Keratinocyte (primary cell): ENCODE results near the gene FTL. TPM values are rescaled to one million over a fixed set of nuclear protein-coding genes. Genes with fewer than 3 reads are reported as not detected.
"Not testable (repeated sequence)": the region's sequence is repeated elsewhere in the genome, so short reads cannot be mapped to it uniquely, and the experiment has no call there.

Source experiments
- DNase-seq: peaks from one replicate; pipeline ENCODE4 v3.0.0-alpha.2; 2011; ENCODE audit warnings: low read depth, missing footprints, low spot score
- FAIRE-seq: peaks from 2 replicates; lab custom pipeline; 2011; peaks lifted over from hg19 to GRCh38; lab: Jason Lieb, UNC
- H2AFZ ChIP-seq: 2 replicates; pipeline ENCODE4 v1.6.0; 2012; ENCODE audit warnings: low read length, control low read depth, inconsistent platforms; ENCODE audit not compliant: control insufficient read depth
- H3K27ac ChIP-seq: 2 replicates; pipeline ENCODE4 v1.5.1; 2011; ENCODE audit warnings: low read length; ENCODE audit not compliant: control insufficient read depth, insufficient read depth
- H3K27me3 ChIP-seq: 3 replicates; pipeline ENCODE4 v1.6.0; 2011; ENCODE audit warnings: low read length; ENCODE audit not compliant: control insufficient read depth, insufficient read depth; ENCODE audit errors: extremely low read depth
- H3K36me3 ChIP-seq, 2 experiments: 2 replicates in 1 of 2; 3 replicates in 1 of 2; pipeline ENCODE4 v1.5.1; 2011; ENCODE audit warnings: low read length in 2 of 2, mild to moderate bottlenecking in 1 of 2; ENCODE audit not compliant: control insufficient read depth in 2 of 2, insufficient read depth in 2 of 2; ENCODE audit errors: extremely low read depth in 1 of 2
- H3K4me1 ChIP-seq: 3 replicates; pipeline ENCODE4 v1.5.1; 2011; ENCODE audit warnings: low read length; ENCODE audit not compliant: control insufficient read depth, insufficient read depth; ENCODE audit errors: extremely low read depth
- H3K4me2 ChIP-seq: 3 replicates; pipeline ENCODE4 v1.6.0; 2011; ENCODE audit warnings: low read depth, low read length; ENCODE audit not compliant: control insufficient read depth, insufficient read depth; ENCODE audit errors: extremely low read depth
- H3K4me3 ChIP-seq, 3 experiments: fragments of 200-600 bp in 1 of 3; sonication (generic) in 1 of 3; 2 replicates in 2 of 3; 3 replicates in 1 of 3; pipeline ENCODE4 v1.5.1; 2011 to 2016; ENCODE audit warnings: low read length in 3 of 3, mild to moderate bottlenecking in 3 of 3, control low read depth in 2 of 3, inconsistent platforms in 1 of 3, low read depth in 1 of 3, mixed read lengths in 1 of 3, mixed run types in 1 of 3, moderate library complexity in 1 of 3; ENCODE audit not compliant: control insufficient read depth in 2 of 3, insufficient read depth in 2 of 3; ENCODE audit errors: extremely low read depth in 1 of 3
- H3K79me2 ChIP-seq: 2 replicates; pipeline ENCODE4 v1.6.0; 2012; ENCODE audit warnings: low read length; ENCODE audit not compliant: control insufficient read depth, insufficient read depth
- H3K9ac ChIP-seq: 3 replicates; pipeline ENCODE4 v1.6.0; 2011; ENCODE audit warnings: low read length; ENCODE audit not compliant: control insufficient read depth, insufficient read depth; ENCODE audit errors: extremely low read depth
- H3K9me1 ChIP-seq: 3 replicates; pipeline ENCODE4 v1.6.0; 2011; ENCODE audit warnings: low read length; ENCODE audit not compliant: control insufficient read depth, insufficient read depth; ENCODE audit errors: extremely low read depth
- H3K9me3 ChIP-seq: 2 replicates; pipeline ENCODE4 v1.5.1; 2012; ENCODE audit warnings: low read depth, low read length; ENCODE audit not compliant: control insufficient read depth
- H4K20me1 ChIP-seq: 3 replicates; pipeline ENCODE4 v1.6.0; 2011; ENCODE audit warnings: low read length; ENCODE audit not compliant: control insufficient read depth, insufficient read depth; ENCODE audit errors: extremely low read depth
- CTCF ChIP-seq, 3 experiments: IDR thresholded peaks in 1 of 3; conservative IDR thresholded peaks in 1 of 3; optimal IDR thresholded peaks in 1 of 3; 2 replicates in 2 of 3; 3 replicates in 1 of 3; pipeline versions ENCODE3 to v1.5.1; 2011; ENCODE audit warnings: low read length in 3 of 3, mild to moderate bottlenecking in 3 of 3, moderate library complexity in 2 of 3, control low read depth in 1 of 3, inconsistent platforms in 1 of 3; ENCODE audit not compliant: insufficient read depth in 2 of 3; ENCODE audit errors: extremely low read depth in 1 of 3
- EZH2 ChIP-seq: IDR thresholded peaks from one replicate; pipeline ENCODE4 v1.6.1; 2012; ENCODE audit warnings: inconsistent platforms, mild to moderate bottlenecking, low read length, moderate library complexity
- dilution Hi-C: fragments of 300-500 bp; cut with MboI; formaldehyde crosslinking; loops from one replicate; pipeline ENCODE4 v1.7.0; 2020; ENCODE audit warnings: low sequenced_read_pairs; ENCODE audit not compliant: extremely low pct_ligation_motif_present
- polyA plus RNA-seq, 5 experiments: library from polyadenylated mRNA; depleted of rRNA in 3 of 5; stranded (reverse) in 3 of 5; stranded (forward) in 1 of 5; unstranded in 1 of 5; fragments of >200 nt; gene quantifications; 1 replicate in 1 of 5; 2 replicates in 3 of 5; 3 replicates in 1 of 5; pipeline versions ENCODE4 v1.2.1 to v1.2.3, GENCODE V29; 2011 to 2012; ENCODE audit warnings: missing spikeins in 2 of 5, low read depth in 1 of 5, low replicate concordance in 1 of 5

The FTL gene
- polyA plus RNA-seq, 1 donor (not counting 4 experiments of a cell fraction or from before 2014, with no cell fraction given): 838 TPM

- H4K20me1 ChIP-seq: no peaks in the 10 kb centered on the region
- DNase-seq (no peak), FAIRE-seq (no peak)
- no peak overlapping the region for H3K27ac ChIP-seq
- no peaks in the 10 kb centered on the region for H3K9me1 ChIP-seq
- no peaks in the 10 kb centered on the region for H3K27me3 ChIP-seq
- H3K9me3 ChIP-seq: no peaks in the 10 kb centered on the region
- H3K4me3 ChIP-seq: no peak overlapping the region
- TF ChIP-seq CTCF (optimal IDR thresholded peaks at IDR 0.05 in 1 of 3, IDR thresholded peaks at IDR 0.05 in 1 of 3, conservative IDR thresholded peaks at IDR 0.05 in 1 of 3; ENCODE audit: extremely low read depth in 1 of 3, insufficient read depth in 2 of 3, low read length in 3 of 3) (no peak), EZH2 (no peak)
- no peak overlapping the region for H2AFZ ChIP-seq
- H3K4me2 ChIP-seq: no peak overlapping the region
- H3K36me3 ChIP-seq: peaks cover 13 to 18% of the 10 kb centered on the region in 2 experiments
- peaks cover 15% of the 10 kb centered on the region for H3K4me1 ChIP-seq
- dilution Hi-C loops: no loop called here
- H3K79me2 ChIP-seq: no peaks in the 10 kb centered on the region
- H3K9ac ChIP-seq: no peak overlapping the region
Measured at GRCh38 chr19:48922548-48923490, 42.3 kb upstream of the FTL start.

DNA sequence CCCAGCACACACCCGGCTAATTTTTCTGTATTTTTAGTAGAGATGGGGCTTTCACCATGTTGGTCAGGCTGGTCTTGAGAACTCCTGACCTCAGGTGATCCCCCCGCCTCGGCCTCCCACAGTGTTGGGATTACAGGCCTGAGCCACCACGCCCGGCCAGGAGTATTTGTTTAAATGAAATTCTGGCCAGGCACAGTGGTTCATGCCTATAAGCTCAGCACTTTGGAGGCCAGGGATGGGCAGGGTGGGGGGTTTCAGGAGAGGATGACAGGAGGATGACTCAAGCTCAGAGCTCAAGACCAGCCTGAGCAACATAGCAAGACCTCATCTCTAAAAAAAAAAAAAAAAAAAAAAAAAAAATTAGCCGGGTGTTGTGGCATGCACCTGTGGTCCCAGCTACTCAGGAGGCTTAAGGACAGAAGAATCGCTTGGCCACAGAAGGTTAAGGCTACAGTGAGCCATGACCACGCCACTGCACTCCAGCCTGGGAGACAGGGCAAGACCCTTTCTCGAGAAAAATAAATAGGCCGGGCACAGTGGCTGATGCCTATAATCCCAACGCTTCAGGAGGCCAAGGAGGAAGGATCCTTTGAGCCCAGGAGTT is 39.8 kb upstream of the FTL start:
- dilution Hi-C loops: no loop called here
- H3K36me3 ChIP-seq: peaks cover 2 to 8% of the 10 kb centered on the region in 2 experiments
- no peaks in the 10 kb centered on the region for H3K79me2 ChIP-seq
- FAIRE-seq: no peak
- TF ChIP-seq EZH2: no peak
- no peak for TF ChIP-seq CTCF (optimal IDR thresholded peaks at IDR 0.05 in 1 of 3, IDR thresholded peaks at IDR 0.05 in 1 of 3, conservative IDR thresholded peaks at IDR 0.05 in 1 of 3; ENCODE audit: extremely low read depth in 1 of 3, insufficient read depth in 2 of 3, low read length in 3 of 3)
- peak overlapping the region; percentile 90 for H3K27ac ChIP-seq
- H3K9me3 ChIP-seq: no peaks in the 10 kb centered on the region
- no peak overlapping the region for H2AFZ ChIP-seq
- H3K27me3 ChIP-seq: no peaks in the 10 kb centered on the region
- DNase-seq: peak; percentile 88
- peak overlapping the region; percentile 49 for H3K9ac ChIP-seq
- H3K9me1 ChIP-seq: no peaks in the 10 kb centered on the region
- H3K4me2 ChIP-seq: no peak overlapping the region
- H4K20me1 ChIP-seq: no peaks in the 10 kb centered on the region
- H3K4me1 ChIP-seq: peaks cover 15% of the 10 kb centered on the region
- H3K4me3 ChIP-seq: no peak overlapping the region

DNA sequence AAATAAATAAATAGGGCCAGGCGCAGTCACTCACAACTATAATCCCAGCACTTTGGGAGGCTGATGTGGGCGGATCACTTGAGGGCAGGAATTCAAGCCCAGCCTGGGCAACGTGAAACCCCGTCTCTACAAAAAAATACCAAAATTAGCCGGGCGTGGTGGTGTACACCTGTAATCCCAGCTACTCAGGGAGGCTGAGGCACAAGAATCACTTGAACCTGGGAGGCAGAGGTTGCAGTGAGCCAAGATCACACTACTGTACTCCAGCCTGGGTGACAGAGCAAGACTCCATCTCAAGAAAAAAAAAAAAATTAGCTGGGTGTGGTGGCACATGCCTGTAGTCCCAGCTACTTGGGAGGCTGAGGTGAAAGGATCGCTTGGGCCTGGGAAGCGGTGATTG is 39.2 kb upstream of the FTL start:
- not testable (repeated sequence) for DNase-seq
- peak overlapping the region; percentile 70 for H3K9ac ChIP-seq

More for the DNA sequence above, 39.2 kb upstream of the FTL start:
- dilution Hi-C loops, H3K4me2 ChIP-seq, H3K4me3 ChIP-seq, H3K27me3 ChIP-seq, H2AFZ ChIP-seq, H3K9me1 ChIP-seq, H3K79me2 ChIP-seq, H3K36me3 ChIP-seq, H3K9me3 ChIP-seq, FAIRE-seq, H4K20me1 ChIP-seq: not testable (repeated sequence)
- Histone ChIP-seq H3K4me1 (peaks cover 15% of the 10 kb centered on the region), H3K27ac (peak overlapping the region; percentile 90)
